HG03354 (cell line): ENCODE results near the gene DRG2.

Source experiments
- ATAC-seq: cut with Tn5 transposase; IDR thresholded peaks from one replicate; pipeline ENCODE4 v1.9.1; 2021; ENCODE audit warnings: mild to moderate bottlenecking; ENCODE audit not compliant: unreplicated experiment, poor library complexity, severe bottlenecking

Gene DRG2

DNA sequence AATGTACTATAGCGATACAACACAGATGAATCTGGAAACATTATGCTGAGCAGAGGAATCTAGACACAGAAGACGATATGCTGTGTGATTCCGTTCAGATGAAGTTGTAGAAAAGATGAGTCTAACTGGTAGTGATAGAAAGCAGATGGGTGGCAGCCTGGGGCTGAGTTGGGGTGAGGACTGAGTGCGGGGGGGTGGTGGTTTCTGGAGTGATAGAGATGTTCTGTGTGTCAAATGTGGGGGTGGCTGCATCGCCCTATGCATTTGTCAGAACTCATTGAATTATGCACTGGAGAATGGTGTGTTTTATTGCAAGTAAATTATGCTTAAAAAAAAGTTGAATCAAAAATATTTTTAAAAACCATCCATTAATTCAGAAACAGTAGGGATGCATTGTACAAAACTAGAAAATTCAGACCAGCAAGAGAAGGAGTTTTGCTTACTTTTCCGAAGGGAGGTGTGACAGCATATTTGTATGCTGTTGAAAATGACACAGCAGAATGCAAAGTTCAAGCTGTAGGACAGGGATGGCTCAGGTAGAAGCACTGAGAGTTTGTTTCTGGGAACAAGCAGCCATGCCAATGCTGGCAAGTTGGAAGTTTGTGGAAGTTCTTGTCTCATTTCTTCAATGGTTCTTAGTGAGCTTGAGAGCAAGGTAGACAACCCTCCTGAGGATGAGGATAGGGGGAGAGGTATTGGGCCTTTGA is 13.0 kb upstream of the DRG2 start:
- ATAC-seq: no peak

DNA sequence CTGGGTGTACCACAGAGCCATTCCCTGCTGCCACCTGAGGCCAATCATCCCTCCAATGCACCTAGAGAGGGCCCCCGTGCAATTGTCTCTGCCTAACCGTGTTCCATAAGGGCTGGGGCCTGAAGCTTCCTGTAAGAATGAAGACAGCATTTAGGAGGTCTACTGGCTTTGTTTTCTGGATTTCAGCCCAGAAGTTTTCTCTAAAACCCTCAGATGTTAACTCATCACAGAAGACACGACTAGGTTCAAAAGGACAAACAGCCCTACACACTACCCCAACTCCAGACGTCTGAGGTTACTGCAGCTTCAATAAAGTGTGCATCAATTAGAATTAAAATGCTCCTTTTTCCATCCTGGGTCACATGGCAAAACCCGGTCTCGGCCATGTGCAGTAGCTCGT is 10.8 kb upstream of the DRG2 start:
- ATAC-seq: no peak

- no peak for ATAC-seq
Observed at GRCh38 chr17:18079543-18079942, 8.2 kb upstream of the DRG2 start.

- no peak for ATAC-seq
Observed at GRCh38 chr17:18084256-18084655, 3.5 kb upstream of the DRG2 start.

GRCh38 chr17:18089613-18090012 is 1.9 kb downstream of the DRG2 start:
- no peak for ATAC-seq

DNA sequence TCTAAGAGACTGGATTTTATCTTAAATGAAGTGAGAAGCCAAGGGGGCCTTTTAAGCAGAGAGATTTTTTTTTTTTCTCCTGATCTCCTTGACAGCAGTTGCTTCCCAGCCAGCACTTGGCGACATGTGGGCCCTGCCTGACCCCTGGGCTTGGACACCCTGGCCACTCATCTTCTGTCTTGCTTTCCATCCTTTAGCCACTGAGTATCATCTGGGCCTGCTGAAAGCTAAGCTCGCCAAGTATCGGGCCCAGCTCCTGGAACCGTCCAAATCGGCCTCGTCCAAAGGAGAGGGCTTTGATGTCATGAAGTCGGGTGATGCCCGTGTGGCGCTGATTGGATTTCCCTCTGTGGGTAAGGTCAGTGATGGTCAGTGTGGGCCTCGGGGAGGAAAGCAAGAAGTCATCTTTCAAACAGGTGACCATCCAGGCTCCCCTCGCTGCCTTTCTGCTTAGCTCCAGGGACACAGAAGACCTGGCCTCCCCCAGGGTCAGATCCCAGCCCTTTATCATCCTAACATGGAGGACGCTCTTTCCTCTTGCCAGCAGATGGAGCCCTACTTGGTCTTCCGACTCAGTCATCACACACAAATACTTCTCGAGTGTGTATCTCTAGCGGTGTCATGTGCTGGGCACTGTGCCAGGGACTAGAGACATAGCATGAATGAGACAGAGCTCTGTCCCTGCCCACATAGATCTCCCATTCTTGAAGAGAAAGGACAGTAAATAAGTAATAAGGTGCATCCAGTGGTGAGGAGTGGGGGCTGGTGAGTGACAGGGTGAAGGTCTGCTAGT is 6.1 kb downstream of the DRG2 start:
- no peak for ATAC-seq

GRCh38 chr17:18094409-18094807 is 6.7 kb downstream of the DRG2 start:
- no peak for ATAC-seq

- no peak for ATAC-seq
Observed at GRCh38 chr17:18099516-18099915, 11.8 kb downstream of the DRG2 start.

DNA sequence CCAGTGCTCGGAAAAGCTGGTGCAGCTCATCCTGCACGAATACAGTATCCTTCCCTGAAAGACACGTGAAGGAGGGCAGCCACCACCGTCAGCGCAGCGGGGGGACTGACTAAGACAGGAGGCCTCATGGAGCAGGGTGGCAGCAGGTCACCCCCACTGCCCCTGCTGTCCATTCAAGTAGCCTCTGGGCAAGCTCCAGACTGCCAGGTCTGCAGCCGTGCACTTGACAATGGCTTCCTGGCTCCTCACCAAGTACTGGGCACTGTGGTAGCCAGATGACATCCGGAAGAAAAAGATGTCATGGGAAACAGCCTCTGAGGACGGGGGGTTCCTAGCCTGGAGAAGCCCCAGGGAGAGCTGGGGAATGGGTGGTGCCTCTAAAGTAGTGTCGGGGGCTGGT is 12.9 kb downstream of the DRG2 start:
- ATAC-seq: no peak

DNA sequence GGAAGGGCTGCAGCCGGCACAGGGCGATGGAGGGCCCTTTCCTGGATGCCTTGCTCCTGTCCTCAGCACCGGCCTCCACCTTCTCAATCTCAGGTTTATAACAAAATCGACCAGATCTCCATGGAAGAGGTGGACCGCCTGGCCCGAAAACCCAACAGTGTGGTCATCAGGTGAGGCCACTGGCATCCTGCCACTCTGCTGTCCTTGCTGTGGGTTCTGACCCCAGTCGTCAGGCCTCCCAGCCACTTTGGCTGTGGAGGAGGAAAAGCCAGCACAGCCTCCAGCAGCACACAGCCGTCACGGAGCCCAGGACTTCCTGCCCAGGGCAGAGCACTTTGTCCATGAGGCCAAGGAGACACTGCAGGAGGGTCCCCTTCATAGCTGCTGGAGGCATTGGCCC is 14.1 kb downstream of the DRG2 start:
- ATAC-seq: no peak

GRCh38 chr17:18102640-18103039 is 14.9 kb downstream of the DRG2 start:
- no peak for ATAC-seq

GRCh38 chr17:18105027-18105426 is 17.3 kb downstream of the DRG2 start:
- no peak for ATAC-seq

GRCh38 chr17:18105595-18105994 is 17.8 kb downstream of the DRG2 start:
- ATAC-seq: no peak

DNA sequence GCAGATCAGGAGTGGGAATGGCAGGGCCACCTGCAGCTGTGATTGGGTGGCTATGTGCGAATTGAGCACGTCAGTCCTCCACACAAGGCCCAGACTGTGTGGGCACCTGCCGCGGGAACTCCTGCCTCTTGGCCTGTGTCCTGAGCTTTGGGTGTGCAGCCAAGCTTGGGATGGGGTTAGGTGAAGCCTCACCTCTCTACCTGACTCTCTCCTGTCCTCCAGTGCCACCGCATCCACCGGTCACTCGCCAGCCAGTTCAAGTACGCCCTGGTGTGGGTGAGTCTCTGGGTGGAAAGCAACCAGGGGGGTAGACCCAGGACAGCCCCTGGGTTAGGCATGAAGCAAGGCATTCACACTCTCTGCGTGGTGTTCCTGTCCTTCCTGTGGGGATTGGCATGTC is 18.5 kb downstream of the DRG2 start:
- ATAC-seq: no peak

DNA sequence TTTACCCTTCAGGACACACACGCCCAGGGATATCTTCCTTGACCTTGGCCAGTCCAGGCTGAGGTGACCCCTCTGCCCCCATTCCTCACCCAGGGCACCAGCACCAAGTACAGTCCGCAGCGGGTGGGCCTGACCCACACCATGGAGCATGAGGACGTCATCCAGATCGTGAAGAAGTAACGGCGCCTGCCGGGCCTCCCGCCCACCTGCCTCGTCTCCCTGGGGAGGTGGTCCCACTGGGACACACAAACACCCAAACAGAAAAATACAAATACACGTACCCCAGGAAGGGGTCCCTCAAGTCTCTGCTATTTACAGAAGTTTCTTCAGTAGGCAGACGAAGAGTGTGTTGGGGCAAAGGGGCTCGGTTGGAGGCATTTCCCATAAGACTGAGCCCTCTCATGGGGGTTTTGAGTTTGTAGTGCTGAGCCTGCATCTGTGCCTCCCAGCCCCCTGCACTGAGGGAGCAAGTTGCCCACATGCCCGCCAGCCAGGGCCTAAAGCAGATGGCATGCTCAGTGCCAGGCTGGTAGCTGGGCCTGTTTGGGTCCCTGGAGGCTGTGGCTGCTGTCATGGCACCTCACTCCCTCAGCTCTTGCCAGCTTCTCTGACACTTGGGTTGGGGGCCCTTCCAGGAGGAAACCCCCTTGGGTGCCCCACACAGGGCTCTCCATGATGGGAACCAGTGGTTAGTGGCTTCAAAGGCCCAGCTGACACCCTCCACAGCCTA is 19.5 kb downstream of the DRG2 start:
- ATAC-seq: no peak

DNA sequence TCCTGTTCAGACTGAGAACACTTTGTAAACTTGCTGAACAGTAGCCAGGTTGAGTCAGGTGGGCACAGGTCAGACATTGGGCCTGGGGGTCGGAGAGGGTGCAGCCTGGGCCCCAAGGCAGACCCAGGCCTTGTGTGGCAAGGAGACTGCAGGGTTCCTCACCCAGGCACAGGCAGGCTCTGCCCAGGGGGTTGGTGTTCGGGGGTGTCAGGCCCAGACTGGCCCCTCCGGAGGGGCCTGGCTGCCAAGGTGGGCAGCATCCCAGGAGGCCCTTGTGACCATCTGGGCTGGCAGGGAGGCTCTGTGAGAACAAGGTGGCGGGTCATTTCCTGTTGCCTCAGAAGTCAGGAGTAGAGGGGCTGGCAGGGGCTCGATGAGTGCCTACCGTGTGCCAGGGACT is 20.2 kb downstream of the DRG2 start:
- no peak for ATAC-seq

DNA sequence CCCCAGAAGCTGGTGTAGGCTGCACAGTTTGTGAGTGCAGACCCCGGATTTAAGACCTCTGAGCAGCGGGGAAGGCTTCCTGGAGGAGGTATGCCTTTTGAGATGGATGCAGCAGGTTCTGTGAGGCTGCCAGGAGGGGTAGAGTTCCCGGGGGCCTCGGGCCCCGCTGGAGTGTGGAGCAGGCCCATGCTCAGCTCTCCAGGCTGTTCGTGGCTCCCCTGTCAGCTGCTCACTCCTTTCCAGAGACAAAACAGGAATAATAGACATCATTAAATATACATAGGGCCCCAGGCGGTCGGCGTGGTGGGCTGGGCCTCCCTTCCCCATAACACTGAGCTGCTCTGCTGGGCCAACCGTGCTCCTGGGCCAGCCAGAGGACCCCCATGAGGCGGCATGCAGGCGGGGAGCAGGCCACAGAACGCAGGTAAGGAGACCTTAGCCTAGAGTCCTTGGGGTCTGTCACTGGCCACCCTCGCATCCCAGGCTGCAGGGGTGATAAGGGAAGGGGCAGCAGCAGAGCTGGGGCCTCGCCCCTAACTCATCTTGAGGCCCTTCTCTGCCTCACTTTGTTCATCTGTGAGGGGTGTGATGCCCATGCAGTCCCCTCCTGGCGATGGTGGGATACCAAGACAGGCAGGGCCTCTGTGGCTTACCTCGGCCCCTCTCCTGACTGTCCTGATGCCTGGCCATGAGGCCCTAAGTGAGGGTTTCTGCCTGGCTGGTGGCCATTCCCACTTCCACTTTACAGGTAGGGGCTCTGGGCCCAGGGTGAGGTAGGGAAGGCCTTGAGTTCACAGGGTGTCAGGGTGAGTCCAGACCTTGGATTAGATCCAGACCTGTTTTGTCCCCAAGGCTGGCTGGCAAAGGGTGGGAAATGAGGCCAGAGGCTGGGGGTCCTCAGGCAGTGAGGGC is 20.9 kb downstream of the DRG2 start, which contains the start of gene MYO15A:
Gene MYO15A, plus strand, starts transcription at position 356 of the 912 bp plus-strand sequence. CDS start 10,045 bp downstream, outside the sequence.
- ATAC-seq: no peak

DNA sequence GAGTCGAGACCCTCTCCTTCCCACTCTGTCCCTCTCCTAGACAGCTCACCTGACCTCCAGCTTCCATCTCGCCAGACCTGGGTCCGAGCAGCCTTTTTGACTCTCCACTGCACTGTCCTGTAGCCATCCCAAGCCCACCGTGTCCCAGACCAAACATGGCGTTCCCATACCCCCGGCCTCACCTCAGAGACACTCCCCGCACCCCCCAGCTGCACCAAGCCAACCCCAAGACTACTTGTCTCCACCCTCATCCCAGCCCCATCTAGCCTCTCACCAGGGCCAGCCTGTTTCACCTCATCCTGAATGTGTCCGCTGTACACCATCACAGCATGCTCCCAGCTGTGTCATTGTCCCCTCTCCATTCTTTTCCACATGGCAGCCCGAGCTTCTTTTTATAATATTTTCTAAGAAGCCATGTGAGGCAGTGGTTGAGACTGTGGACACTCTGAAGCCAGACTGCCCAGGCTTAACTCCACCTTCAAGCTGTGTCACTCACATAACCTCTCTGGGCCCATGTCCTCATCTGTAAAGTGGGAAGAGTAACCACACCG is 22.3 kb downstream of the DRG2 start:
- no peak for ATAC-seq

DNA sequence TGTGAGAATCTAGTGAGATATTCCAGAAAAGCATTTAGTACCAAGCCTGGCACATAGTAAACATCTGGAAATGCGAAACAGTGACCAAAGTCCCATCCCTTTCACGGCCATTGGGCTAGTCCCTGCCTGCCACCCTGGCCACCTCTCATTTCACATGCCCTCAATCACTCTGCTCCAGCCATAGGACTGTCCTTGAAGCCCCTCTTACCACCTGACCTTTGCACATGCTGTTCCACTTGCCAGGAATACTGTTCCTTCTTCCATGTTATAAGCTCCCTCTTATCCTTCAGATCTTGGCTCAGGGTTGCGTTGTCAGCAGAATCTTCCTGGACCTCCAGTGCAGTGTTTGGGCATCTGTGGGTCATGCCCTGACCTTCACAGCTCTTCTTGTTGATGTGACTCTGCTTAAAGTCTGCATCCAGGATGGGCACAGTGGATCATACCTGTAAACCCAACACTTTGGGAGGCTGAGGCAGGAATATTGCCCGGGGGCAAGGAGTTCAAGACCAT is 22.9 kb downstream of the DRG2 start:
- ATAC-seq: no peak
